T-helper 1 cell treated with Interleukin-12 subunit alpha and Interleukin-12 subunit beta and Interleukin-4 antibody, amounts not matched to agents 30 μg/mL and 1 μg/mL, for 36 hours (primary cell): Measurements from ENCODE around the gene GRIP1.

ENCODE experiments used
- H3K27ac Mint-ChIP-seq: one replicate; pipeline ENCODE4 v1.8.0; 2021; ENCODE audit warnings: mild to moderate bottlenecking, mixed read lengths
- H3K27me3 Mint-ChIP-seq: one replicate; pipeline ENCODE4 v1.8.0; 2021; ENCODE audit warnings: low read depth, mixed read lengths
- H3K36me3 Mint-ChIP-seq: one replicate; pipeline ENCODE4 v1.8.0; 2021; ENCODE audit warnings: low read depth, mixed read lengths
- H3K4me1 Mint-ChIP-seq: one replicate; pipeline ENCODE4 v1.8.0; 2021; ENCODE audit warnings: low read depth, mixed read lengths
- H3K4me3 Mint-ChIP-seq: one replicate; pipeline ENCODE4 v1.8.0; 2021; ENCODE audit warnings: mild to moderate bottlenecking, moderate library complexity, mixed read lengths
- H3K9me3 Mint-ChIP-seq: one replicate; pipeline ENCODE4 v1.8.0; 2021; ENCODE audit warnings: mixed read lengths

GRIP1 gene

DNA sequence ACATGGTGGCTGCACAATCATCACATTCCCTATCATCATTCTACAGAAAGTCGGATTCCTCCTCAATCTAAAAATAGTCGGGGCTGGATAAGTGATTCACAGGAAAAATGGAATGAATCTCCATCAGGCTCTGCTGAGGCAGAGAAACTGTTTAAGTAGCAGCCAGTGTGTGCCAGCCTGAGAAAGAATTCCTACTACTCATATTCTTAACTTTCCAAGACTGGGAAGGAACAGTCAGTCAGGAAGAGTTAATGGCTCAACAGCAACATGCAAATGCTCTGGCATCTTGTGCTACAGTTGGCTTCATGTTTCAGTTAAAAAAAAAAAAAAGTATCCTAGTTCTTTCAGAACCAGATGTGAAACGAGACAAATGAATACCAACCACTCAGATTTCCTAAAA is 187.0 kb downstream of the GRIP1 start:
- Mint-ChIP-seq H3K27me3 (peaks cover 14% of the 10 kb centered on the region), H3K27ac (no peak overlapping the region), H3K4me3 (no peak overlapping the region), H3K36me3 (no peaks in the 10 kb centered on the region), H3K4me1 (no peaks in the 10 kb centered on the region), H3K9me3 (no peaks in the 10 kb centered on the region)

DNA sequence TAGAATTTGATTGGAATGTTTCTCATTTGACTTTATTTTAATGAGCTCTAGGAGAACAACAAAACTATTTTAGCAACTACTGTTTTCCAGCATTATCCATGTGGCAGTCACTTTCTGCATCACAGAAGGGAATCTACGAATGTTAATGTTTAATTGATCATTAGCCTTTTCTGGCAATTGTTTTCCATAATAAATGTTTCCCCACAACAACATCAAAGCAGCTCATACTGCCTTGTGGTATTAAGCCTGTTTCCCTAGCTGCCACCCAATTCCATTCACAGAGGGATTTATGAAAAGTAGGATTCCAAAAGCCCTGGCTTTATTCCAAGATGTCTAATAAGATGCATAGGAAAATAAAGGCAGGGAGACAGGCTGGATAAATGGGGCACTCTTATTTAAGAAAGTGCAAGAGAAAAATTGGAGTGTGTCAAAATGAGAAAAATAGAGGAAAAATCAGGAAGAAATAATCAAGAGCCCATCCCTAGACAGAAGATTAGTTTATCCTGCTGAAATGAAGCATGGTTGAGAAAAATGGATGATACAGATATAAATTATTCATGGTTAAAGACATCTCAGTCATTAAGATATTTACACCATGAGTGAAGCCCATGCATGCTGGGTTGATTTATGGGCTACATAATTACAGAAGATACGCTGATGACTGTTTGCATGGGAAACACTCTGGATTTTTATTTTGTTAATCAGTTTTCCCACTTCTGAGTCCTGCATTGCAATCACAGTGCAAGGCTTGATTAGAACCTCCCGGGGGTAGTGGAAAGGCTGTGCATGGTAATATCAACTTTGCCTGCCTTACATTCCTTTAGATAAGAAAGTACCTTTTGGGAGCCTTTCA is 196.3 kb downstream of the GRIP1 start:
- Mint-ChIP-seq H3K9me3 (peaks cover 6% of the 10 kb centered on the region), H3K27me3 (no peaks in the 10 kb centered on the region), H3K4me3 (no peak overlapping the region), H3K36me3 (no peaks in the 10 kb centered on the region), H3K4me1 (no peaks in the 10 kb centered on the region), H3K27ac (no peak overlapping the region)

DNA sequence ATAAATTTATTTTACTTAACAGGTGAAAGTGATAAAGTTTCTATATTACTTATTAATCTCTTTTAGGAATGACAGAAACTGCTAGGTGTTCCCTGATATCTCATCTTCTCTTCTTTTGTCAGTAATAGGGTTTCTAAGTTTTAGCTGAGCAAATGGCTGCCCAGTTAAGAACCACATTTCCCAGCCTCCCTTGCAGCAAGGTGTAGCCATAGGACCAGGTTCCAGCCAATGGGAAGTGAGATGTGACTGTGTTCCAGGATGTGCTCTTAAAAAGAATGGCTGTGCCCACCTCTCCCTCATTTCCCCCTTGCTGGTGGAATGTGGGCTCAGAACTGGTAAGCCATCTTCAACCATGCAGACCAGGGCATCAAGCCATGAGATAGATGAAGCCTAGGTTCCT is 210.9 kb downstream of the GRIP1 start:
- Mint-ChIP-seq H3K27ac (no peak overlapping the region), H3K36me3 (no peaks in the 10 kb centered on the region), H3K27me3 (no peaks in the 10 kb centered on the region)

DNA sequence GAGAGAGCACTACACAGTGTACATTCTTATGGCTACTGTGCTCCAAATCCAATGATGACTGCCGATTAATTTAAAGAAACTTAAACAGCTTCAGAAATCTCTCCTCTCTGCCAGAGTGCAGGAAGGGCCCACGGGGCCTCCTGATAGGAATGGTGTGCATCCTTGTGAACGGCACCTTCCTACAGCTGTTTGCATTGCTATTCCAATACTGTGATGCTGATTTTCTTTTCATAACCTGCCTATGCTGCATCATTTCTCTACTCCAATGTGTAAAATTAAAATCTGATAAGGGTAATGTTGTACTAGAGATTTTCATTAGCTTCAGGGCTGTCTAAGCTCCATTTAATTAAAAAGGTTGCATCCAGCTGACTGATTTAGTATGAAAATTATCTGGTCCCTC is 217.5 kb downstream of the GRIP1 start:
- H3K36me3 Mint-ChIP-seq: no peaks in the 10 kb centered on the region

More for the DNA sequence above, 210.9 kb downstream of the GRIP1 start:
- Mint-ChIP-seq H3K4me3 (no peak overlapping the region), H3K9me3 (no peaks in the 10 kb centered on the region), H3K4me1 (no peaks in the 10 kb centered on the region)

DNA sequence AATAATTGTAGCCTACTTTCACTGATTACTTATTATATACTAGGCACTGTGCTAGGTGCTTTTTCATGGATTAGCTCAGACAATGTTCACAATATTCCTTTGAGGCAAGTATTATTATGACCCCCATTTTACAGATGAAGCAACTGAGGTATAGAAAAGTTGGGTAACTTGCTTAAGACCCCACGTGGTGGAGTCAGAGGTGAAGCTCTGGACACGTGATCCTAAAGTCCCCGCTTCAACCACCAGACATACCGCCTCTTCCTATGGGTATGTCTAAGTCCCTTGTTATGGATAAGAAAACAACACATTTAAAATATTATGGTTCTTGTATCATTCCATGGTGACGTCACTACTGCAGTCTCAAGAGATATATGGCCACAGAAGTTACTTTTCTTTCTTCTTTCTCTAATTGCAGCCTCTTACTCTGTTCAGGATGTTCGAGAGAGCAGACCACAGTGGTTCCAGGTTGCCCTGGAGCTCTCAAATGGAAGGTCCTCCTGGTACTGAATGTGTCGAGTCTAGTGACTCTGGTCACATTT is 218.9 kb downstream of the GRIP1 start:
- Mint-ChIP-seq H3K4me1 (no peaks in the 10 kb centered on the region), H3K27ac (no peak overlapping the region), H3K27me3 (no peaks in the 10 kb centered on the region), H3K36me3 (no peaks in the 10 kb centered on the region), H3K4me3 (no peak overlapping the region), H3K9me3 (no peaks in the 10 kb centered on the region)

More for the DNA sequence above, 217.5 kb downstream of the GRIP1 start:
- H3K27me3 Mint-ChIP-seq: no peaks in the 10 kb centered on the region
- no peaks in the 10 kb centered on the region for H3K9me3 Mint-ChIP-seq
- no peak overlapping the region for H3K4me3 Mint-ChIP-seq
- no peaks in the 10 kb centered on the region for H3K4me1 Mint-ChIP-seq
- H3K27ac Mint-ChIP-seq: no peak overlapping the region

DNA sequence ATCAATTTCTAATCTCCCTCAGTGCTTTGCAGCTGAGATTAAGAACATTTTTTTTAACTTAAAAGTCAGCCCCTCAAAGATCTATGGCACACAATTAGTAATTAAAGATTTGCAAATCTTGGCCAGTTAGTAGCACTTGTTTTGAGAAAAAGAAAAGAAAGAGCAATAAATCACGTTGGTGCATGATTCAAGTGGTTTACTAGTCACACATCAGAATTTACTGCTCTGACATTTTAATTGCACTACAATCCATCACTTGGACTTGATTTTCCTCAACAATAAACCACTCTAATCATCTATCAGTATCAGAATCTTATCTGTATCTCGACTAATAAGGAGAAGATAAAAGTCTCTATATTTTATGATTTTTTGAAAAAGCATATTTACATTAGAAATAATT is 222.3 kb downstream of the GRIP1 start:
- Mint-ChIP-seq H3K27ac (no peak overlapping the region), H3K27me3 (no peaks in the 10 kb centered on the region), H3K9me3 (no peaks in the 10 kb centered on the region), H3K36me3 (no peaks in the 10 kb centered on the region), H3K4me3 (no peak overlapping the region), H3K4me1 (peaks cover 1% of the 10 kb centered on the region)

DNA sequence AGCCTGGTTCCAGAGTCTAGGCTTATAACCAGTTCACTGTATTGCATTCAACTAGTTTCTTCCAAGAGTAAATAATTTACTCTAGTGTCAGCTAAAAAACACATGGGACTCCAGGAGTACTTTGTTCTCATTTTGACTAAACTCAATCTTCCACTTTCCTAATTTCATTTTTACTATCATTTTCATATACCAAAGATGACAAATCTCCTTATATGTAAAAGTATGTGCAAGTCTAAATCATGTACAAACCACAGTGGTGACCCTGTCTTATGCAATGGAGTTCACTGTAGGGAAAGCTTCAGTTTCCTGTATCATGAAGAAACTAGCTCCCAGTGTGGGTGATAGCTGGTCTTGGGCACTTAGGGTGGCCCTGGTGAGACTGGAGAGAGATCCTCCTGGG is 225.0 kb downstream of the GRIP1 start:
- Mint-ChIP-seq H3K27me3 (no peaks in the 10 kb centered on the region), H3K4me1 (peaks cover 1% of the 10 kb centered on the region), H3K4me3 (no peak overlapping the region), H3K9me3 (no peaks in the 10 kb centered on the region), H3K36me3 (no peaks in the 10 kb centered on the region), H3K27ac (no peak overlapping the region)

DNA sequence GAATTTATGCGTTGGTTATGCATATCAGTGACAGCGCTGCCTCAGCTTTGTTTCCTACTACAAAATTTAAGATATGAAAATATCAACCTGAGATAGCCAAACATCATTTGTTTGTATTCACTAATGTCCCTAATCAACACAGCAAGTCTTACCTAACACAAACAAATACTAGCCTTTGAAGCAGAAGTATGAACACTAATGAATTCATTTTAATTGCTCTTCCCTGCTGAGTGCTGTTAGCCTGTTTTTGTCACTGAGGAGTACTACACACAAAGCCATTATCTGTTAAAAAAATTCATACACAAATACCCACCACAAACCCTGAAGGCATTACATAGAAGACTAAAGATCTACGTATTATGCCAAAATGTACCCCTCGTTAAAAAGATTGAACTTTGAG is 225.8 kb downstream of the GRIP1 start:
- Mint-ChIP-seq H3K4me1 (peaks cover 1% of the 10 kb centered on the region), H3K27ac (no peak overlapping the region), H3K9me3 (no peaks in the 10 kb centered on the region), H3K36me3 (no peaks in the 10 kb centered on the region), H3K4me3 (no peak overlapping the region), H3K27me3 (no peaks in the 10 kb centered on the region)

DNA sequence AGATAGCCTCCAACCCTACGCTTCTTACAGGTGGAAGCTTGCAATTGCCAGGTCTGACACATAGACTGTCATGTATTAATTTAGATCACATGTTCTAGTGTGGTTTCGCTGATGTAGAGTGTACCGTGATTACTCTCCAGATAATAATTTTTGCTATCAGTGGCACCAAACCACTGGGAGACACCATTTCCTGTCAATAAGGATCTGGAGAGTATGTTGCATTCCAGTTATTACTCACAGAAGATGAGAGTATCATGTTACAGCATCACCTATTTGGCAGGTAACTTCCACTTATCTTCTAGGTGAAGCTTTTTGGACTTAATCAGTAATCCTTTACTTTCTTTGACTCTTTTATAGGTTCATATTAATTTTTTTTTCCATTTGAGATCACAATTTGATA is 229.3 kb downstream of the GRIP1 start:
- H3K9me3 Mint-ChIP-seq: no peaks in the 10 kb centered on the region

DNA sequence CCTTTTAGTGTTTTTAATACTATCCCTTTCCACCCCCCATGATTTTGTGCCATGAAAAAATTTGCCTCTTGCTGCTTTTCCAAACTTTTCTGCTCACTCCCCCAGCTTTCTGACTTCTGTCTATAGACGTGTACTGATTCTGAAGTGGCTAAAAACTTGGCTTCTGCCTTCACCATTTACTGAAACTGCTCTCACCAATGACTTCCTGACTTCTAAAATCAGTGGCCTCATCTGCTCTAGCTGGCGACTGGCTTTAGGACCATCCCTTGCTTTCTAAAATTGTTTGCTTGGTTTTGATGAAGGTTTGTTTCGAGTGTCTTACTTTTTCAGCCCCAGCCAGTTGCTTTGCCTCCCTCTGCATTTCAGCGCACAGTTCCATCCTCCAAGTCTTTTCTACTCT is 231.2 kb downstream of the GRIP1 start:
- Mint-ChIP-seq H3K4me1 (no peaks in the 10 kb centered on the region), H3K4me3 (no peak overlapping the region), H3K36me3 (no peaks in the 10 kb centered on the region), H3K27ac (no peak overlapping the region), H3K9me3 (no peaks in the 10 kb centered on the region), H3K27me3 (no peaks in the 10 kb centered on the region)

More for the DNA sequence above, 229.3 kb downstream of the GRIP1 start:
- no peak overlapping the region for H3K27ac Mint-ChIP-seq
- no peaks in the 10 kb centered on the region for H3K36me3 Mint-ChIP-seq
- peaks cover 1% of the 10 kb centered on the region for H3K4me1 Mint-ChIP-seq
- H3K4me3 Mint-ChIP-seq: no peak overlapping the region
- H3K27me3 Mint-ChIP-seq: no peaks in the 10 kb centered on the region

DNA sequence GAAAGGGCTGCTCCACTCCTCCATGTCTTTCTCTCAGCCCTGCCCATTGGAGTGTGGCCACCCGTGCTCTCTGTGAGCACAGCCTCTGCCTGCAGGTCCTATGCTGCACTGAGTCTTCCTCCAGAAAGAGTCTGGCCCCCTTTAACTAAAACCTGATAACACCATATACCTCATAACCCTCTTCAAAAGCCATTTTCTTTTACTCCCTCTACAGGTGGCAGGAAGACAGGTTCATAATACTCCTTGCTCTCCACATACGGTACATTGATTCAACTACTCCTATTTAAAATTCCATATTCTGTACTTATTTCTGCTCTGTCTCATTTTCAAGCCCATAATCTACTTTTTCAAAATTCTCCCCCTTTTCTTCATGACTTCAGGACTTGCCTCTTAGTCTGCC is 232.6 kb downstream of the GRIP1 start:
- no peak overlapping the region for H3K4me3 Mint-ChIP-seq
- no peaks in the 10 kb centered on the region for H3K4me1 Mint-ChIP-seq
- no peaks in the 10 kb centered on the region for H3K27me3 Mint-ChIP-seq
- H3K9me3 Mint-ChIP-seq: no peaks in the 10 kb centered on the region
- no peak overlapping the region for H3K27ac Mint-ChIP-seq
- no peaks in the 10 kb centered on the region for H3K36me3 Mint-ChIP-seq

DNA sequence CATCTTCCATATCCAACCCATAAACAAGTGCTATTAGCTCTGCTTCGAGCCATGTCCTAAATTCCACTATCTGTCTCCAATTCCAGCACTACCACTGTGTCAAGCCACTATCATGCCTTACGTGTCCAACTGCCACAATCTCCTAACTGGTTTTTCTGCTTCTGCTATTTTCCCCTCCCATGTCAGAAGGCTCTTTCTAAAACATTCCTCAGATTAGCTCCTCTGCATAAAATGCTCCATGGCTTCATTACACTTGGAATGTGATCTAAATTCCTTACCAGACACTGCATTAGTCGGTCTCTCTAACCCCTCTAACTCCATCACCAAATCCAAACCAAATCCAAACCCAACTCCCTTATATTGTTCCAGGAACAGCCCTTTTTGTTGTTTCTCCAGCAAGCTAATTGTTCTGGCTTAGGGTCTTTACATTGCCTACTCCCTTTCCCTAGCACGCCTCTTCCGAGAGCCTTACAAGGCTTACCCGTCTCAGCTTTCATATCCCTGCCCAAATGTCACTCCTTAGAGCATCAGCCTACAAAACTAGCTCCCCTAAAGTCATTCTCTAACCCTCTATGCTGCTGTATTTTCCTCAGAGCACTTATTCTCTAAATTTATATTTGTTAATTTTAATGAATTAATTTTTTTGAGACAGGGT is 236.8 kb downstream of the GRIP1 start:
- Mint-ChIP-seq H3K4me1 (no peaks in the 10 kb centered on the region), H3K4me3 (no peak overlapping the region), H3K9me3 (no peaks in the 10 kb centered on the region), H3K36me3 (no peaks in the 10 kb centered on the region), H3K27ac (no peak overlapping the region), H3K27me3 (no peaks in the 10 kb centered on the region)

DNA sequence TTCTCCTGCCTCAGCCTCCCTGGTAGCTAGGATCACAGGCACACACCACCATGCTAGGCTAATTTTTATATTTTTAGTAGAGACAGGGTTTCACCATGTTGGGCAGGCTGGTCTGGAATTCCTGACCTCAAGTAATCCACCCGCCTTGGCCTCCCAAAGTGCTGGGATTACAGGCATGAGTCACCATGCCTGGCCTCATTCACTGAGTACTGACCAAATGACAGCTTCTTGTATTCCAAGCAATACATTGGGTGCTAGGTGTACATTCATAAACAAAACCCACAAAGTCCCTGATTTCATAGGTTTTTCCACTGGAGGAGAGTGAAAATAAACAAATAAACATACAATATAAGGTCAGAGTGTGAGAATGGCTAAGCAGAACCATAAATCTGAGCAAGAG is 240.3 kb downstream of the GRIP1 start:
- H3K36me3 Mint-ChIP-seq: no peaks in the 10 kb centered on the region
- no peak overlapping the region for H3K4me3 Mint-ChIP-seq
- no peak overlapping the region for H3K27ac Mint-ChIP-seq
- no peaks in the 10 kb centered on the region for H3K4me1 Mint-ChIP-seq
- no peaks in the 10 kb centered on the region for H3K9me3 Mint-ChIP-seq
- peaks cover under 1% of the 10 kb centered on the region for H3K27me3 Mint-ChIP-seq

DNA sequence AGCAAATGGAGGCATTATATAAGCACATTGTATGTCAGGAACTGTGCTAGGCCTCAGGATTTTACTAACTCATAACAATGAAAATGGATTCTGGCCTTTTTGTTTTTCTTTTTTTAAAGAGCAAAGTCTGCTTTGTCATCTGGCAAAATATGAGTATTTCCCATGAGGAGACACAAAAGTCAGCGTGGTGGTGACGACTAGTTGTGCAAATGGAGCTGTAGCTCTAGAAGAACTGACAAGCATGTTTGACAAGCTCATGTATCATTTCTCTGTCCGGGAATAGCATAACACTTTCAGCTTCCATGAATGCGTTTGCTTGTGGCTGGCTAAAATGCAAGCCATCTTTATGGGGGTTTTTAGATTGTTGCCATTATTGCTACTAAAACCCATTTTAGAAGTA is 248.8 kb downstream of the GRIP1 start:
- Mint-ChIP-seq H3K27me3 (peaks cover 20% of the 10 kb centered on the region), H3K4me3 (no peak overlapping the region), H3K27ac (no peak overlapping the region), H3K36me3 (no peaks in the 10 kb centered on the region), H3K9me3 (no peaks in the 10 kb centered on the region), H3K4me1 (no peaks in the 10 kb centered on the region)

DNA sequence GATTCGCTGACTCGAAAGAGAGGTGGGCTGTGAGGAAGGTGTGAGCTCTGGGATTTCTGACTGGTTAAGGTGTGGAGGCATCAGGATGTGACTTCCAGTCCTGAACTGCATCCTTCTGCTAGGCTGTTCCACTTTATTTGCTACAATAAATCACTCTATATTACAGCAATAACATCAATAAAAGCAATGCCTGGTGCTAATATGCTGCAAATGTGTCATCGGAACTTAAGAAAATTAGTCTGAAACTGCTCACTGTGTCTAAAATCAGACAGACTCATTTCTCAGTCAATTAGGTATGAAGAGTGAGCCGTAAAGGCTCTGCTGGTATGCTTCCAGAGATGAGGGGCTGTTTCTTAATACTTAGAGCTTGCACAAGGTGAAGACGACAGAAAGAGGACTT is 250.0 kb downstream of the GRIP1 start:
- H3K27me3 Mint-ChIP-seq: peaks cover 20% of the 10 kb centered on the region
- no peaks in the 10 kb centered on the region for H3K9me3 Mint-ChIP-seq
- H3K27ac Mint-ChIP-seq: no peak overlapping the region
- no peaks in the 10 kb centered on the region for H3K4me1 Mint-ChIP-seq
- H3K4me3 Mint-ChIP-seq: no peak overlapping the region
- H3K36me3 Mint-ChIP-seq: no peaks in the 10 kb centered on the region
